H9 (cell line): ENCODE measurements around the gene GATAD2B. TPM values are rescaled to one million over a fixed set of nuclear protein-coding genes. Genes with fewer than 3 reads are reported as not detected.

Source experiments
- DNase-seq: peaks from one replicate; pipeline ENCODE4 v3.0.0-alpha.2; 2017
- H2AFZ ChIP-seq: one replicate; pipeline ENCODE4 v1.6.1; 2013; ENCODE audit warnings: mild to moderate bottlenecking, low read length, control low read depth, moderate library complexity
- H2AK5ac ChIP-seq: 2 replicates; pipeline ENCODE4 v1.6.1; 2013; ENCODE audit warnings: low read length, control low read depth, mixed read lengths; ENCODE audit not compliant: insufficient read length
- H2BK120ac ChIP-seq: one replicate; pipeline ENCODE4 v1.6.1; 2013; ENCODE audit warnings: low read depth, mild to moderate bottlenecking, low read length, control low read depth, inconsistent platforms; ENCODE audit not compliant: poor library complexity, severe bottlenecking
- H2BK12ac ChIP-seq: 2 replicates; pipeline ENCODE4 v1.6.1; 2013; ENCODE audit warnings: low read length, control low read depth, mixed read lengths, low read depth; ENCODE audit not compliant: insufficient read length
- H2BK15ac ChIP-seq: 2 replicates; pipeline ENCODE4 v1.6.1; 2013; ENCODE audit warnings: low read depth, low read length, control low read depth
- H2BK20ac ChIP-seq: one replicate; pipeline ENCODE4 v1.6.1; 2013; ENCODE audit warnings: low read depth, mild to moderate bottlenecking, low read length, control low read depth, inconsistent platforms; ENCODE audit not compliant: poor library complexity, severe bottlenecking
- H2BK5ac ChIP-seq: 2 replicates; pipeline ENCODE4 v1.6.1; 2013; ENCODE audit warnings: low read length, control low read depth, mixed read lengths; ENCODE audit not compliant: insufficient read length
- H3K14ac ChIP-seq: 2 replicates; pipeline ENCODE4 v1.6.1; 2013; ENCODE audit warnings: low read length, control low read depth; ENCODE audit not compliant: insufficient read depth
- H3K18ac ChIP-seq: 2 replicates; pipeline ENCODE4 v1.6.1; 2013; ENCODE audit warnings: low read depth, mild to moderate bottlenecking, mixed read lengths, low read length, control low read depth; ENCODE audit not compliant: insufficient read length
- H3K23ac ChIP-seq: 2 replicates; pipeline ENCODE4 v1.6.1; 2013; ENCODE audit warnings: low read length, control low read depth, mixed read lengths, low read depth; ENCODE audit not compliant: insufficient read length
- H3K23me2 ChIP-seq: 2 replicates; pipeline ENCODE4 v1.6.1; 2013; ENCODE audit warnings: low read depth, mild to moderate bottlenecking, mixed read lengths, low read length, control low read depth; ENCODE audit not compliant: insufficient read length, poor library complexity, severe bottlenecking
- H3K27ac ChIP-seq: 2 replicates; pipeline ENCODE4 v1.5.1; 2013; ENCODE audit warnings: low read length, control low read depth, mixed read lengths, low read depth; ENCODE audit not compliant: insufficient read length
- H3K27me3 ChIP-seq: 2 replicates; pipeline ENCODE4 v1.6.1; 2013; ENCODE audit warnings: low read length, control low read depth, inconsistent platforms; ENCODE audit not compliant: insufficient read depth
- H3K4ac ChIP-seq: 2 replicates; pipeline ENCODE4 v1.6.1; 2013; ENCODE audit warnings: low read depth, mild to moderate bottlenecking, control low read depth, inconsistent platforms, low read length, moderate library complexity
- H3K4me1 ChIP-seq: 2 replicates; pipeline ENCODE4 v1.6.1; 2013; ENCODE audit warnings: low read length, control low read depth, inconsistent platforms; ENCODE audit not compliant: insufficient read depth
- H3K4me2 ChIP-seq: 2 replicates; pipeline ENCODE4 v1.6.1; 2013; ENCODE audit warnings: low read length, control low read depth, mixed read lengths; ENCODE audit not compliant: insufficient read length, insufficient read depth
- H3K56ac ChIP-seq: 2 replicates; pipeline ENCODE4 v1.6.1; 2013; ENCODE audit warnings: low read depth, mild to moderate bottlenecking, mixed read lengths, low read length, control low read depth; ENCODE audit not compliant: insufficient read length
- H3K79me1 ChIP-seq: 2 replicates; pipeline ENCODE4 v1.6.1; 2013; ENCODE audit warnings: low read depth, mild to moderate bottlenecking, moderate library complexity, low read length, control low read depth, inconsistent platforms; ENCODE audit not compliant: insufficient read depth, poor library complexity, severe bottlenecking
- H3K79me2 ChIP-seq: 2 replicates; pipeline ENCODE4 v1.6.1; 2013; ENCODE audit warnings: low read length, control low read depth, inconsistent platforms; ENCODE audit not compliant: insufficient read depth
- H3K9ac ChIP-seq: 2 replicates; pipeline ENCODE4 v1.6.1; 2013; ENCODE audit warnings: low read length, control low read depth, mixed read lengths; ENCODE audit not compliant: insufficient read length; ENCODE audit errors: extremely low read depth
- H3K9me3 ChIP-seq: one replicate; pipeline ENCODE4 v1.6.1; 2013; ENCODE audit warnings: low read depth, low read length, inconsistent platforms; ENCODE audit not compliant: control insufficient read depth
- H3T11ph ChIP-seq: one replicate; pipeline ENCODE4 v1.6.1; 2013; ENCODE audit warnings: mild to moderate bottlenecking, low read length, control low read depth, inconsistent platforms
- H4K20me1 ChIP-seq: one replicate; pipeline ENCODE4 v1.6.1; 2013; ENCODE audit not compliant: control insufficient read depth, insufficient read length, insufficient read depth
- H4K5ac ChIP-seq: 2 replicates; pipeline ENCODE4 v1.6.1; 2013; ENCODE audit warnings: low read depth, mild to moderate bottlenecking, mixed read lengths, low read length, control low read depth; ENCODE audit not compliant: insufficient read length
- H4K8ac ChIP-seq: replicated peaks from 2 replicates; pipeline ENCODE4 v1.6.1; 2013; ENCODE audit warnings: low read length, control low read depth, mixed read lengths, low read depth; ENCODE audit not compliant: insufficient read length
- H4K91ac ChIP-seq: 2 replicates; pipeline ENCODE4 v1.6.1; 2013; ENCODE audit warnings: low read depth, mild to moderate bottlenecking, moderate library complexity, mixed read lengths, low read length, control low read depth; ENCODE audit not compliant: insufficient read length
- H3K27ac Mint-ChIP-seq, 3 experiments: 2 replicates in 2 of 3; 3 replicates in 1 of 3; pipeline ENCODE4 v1.8.0; 2020 to 2021; ENCODE audit warnings: mixed read lengths in 3 of 3, mild to moderate bottlenecking in 1 of 3, moderate library complexity in 1 of 3
- H3K27me3 Mint-ChIP-seq: 2 replicates; pipeline ENCODE4 v1.8.0; 2021; ENCODE audit warnings: low read depth, mild to moderate bottlenecking, moderate library complexity, mixed read lengths
- H3K36me3 Mint-ChIP-seq, 3 experiments: 2 replicates in 2 of 3; 3 replicates in 1 of 3; pipeline ENCODE4 v1.8.0; 2020 to 2021; ENCODE audit warnings: low read depth in 3 of 3, mixed read lengths in 3 of 3; ENCODE audit not compliant: insufficient read depth in 1 of 3
- H3K4me1 Mint-ChIP-seq, 2 experiments: 2 replicates each; pipeline ENCODE4 v1.8.0; 2020; ENCODE audit warnings: mixed read lengths in 2 of 2
- H3K4me3 Mint-ChIP-seq, 2 experiments: 2 replicates in 1 of 2; 3 replicates in 1 of 2; pipeline ENCODE4 v1.8.0; 2020 to 2021; ENCODE audit warnings: mild to moderate bottlenecking in 2 of 2, mixed read lengths in 2 of 2, moderate library complexity in 1 of 2
- H3K9me3 Mint-ChIP-seq, 2 experiments: 2 replicates in 1 of 2; 3 replicates in 1 of 2; pipeline ENCODE4 v1.8.0; 2020; ENCODE audit warnings: mild to moderate bottlenecking in 2 of 2, mixed read lengths in 2 of 2, moderate library complexity in 1 of 2
- CTCF ChIP-seq: fragments of 200-600 bp; sonication (generic); conservative IDR thresholded peaks from 3 replicates; pipeline ENCODE4 v1.8.0; 2021; ENCODE audit warnings: antibody characterized with exemption, mild to moderate bottlenecking
- WGBS: extraction: QIAGEN DNeasy Blood & Tissue Kit; methylation state at CpG from one replicate; pipeline ENCODE4 v1.1.7; 2013; ENCODE audit warnings: missing lambda C conversion rate, low lambda C conversion rate, mixed read lengths; ENCODE audit not compliant: insufficient read length; ENCODE audit errors: extremely low coverage; 5-methylcytosine and 5-hydroxymethylcytosine counted together
- total RNA-seq: library from RNA; stranded (reverse); gene quantifications from 2 replicates; pipeline ENCODE4 v1.2.1, GENCODE V29; 2021

The GATAD2B gene
- total RNA-seq, 1 experiment from 2014 or later: 44.1 TPM

DNA sequence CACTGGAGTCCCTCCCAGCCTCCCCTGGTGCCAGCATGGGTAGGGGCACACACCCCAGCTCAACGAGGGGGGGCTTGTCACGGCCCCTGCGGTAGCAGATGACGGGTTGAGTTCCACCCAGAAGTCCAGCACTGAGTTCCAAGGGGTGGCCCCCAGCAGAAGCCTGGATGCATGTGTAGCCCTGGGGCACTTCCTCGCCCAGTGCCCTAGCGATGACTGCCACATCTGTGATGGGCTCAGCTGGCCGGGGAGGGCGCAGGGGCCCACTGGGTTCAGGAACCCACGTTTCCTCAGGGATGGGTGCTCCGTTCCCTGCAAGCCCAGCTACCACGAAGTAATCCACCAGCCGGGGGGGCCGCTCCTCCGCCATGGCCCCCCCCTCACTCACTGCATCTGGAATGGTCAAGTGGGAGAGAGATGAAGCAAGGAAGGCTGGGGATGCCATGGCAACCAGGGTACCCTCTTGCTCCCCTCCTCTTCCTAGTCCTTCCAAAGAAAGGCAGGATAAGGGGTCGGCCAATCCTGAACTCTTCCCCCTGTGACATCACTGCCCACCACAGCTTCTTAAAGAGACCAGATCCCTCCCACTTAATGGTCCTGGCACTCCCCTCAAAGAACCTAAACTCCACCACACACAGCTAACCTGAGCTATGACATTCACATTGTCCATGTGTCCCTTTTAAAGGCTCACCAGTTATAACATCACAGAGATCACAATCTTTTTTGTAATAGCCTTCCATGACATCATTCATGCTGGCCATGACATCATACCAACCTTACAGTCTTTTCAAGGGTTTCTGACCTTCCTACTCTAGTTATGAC is 21.4 kb upstream of the GATAD2B start:
- H3K4ac ChIP-seq: no peak overlapping the region
- Mint-ChIP-seq H3K27ac (0 out of 7 replicates have a peak overlapping the region, but pooled peaks of 1 of the 3 experiments have one; percentile 9), H3K27me3 (no peaks in the 10 kb centered on the region), H3K4me1 (peaks cover 10 to 17% of the 10 kb centered on the region in 2 experiments), H3K4me3 (peak overlapping the region; percentile 82 to 93), H3K9me3 (no peaks in the 10 kb centered on the region), H3K36me3 (peaks cover 16 to 56% (median 42%) of the 10 kb centered on the region in 3 experiments)
- H3T11ph ChIP-seq: no peak overlapping the region
- no peaks in the 10 kb centered on the region for H3K27me3 ChIP-seq
- H2BK12ac ChIP-seq: no peak overlapping the region
- H3K14ac ChIP-seq: no peak overlapping the region
- H3K4me1 ChIP-seq: no peaks in the 10 kb centered on the region; the same call in 1 of the 2 replicates
- no peak overlapping the region for H3K4me2 ChIP-seq
- no peaks in the 10 kb centered on the region for H3K9me3 ChIP-seq
- no peak overlapping the region for H3K18ac ChIP-seq
- no peaks in the 10 kb centered on the region for H4K20me1 ChIP-seq
- no peak for DNase-seq
- no peak overlapping the region for H2BK15ac ChIP-seq
- no peak overlapping the region for H2AFZ ChIP-seq
- no peak overlapping the region for H2AK5ac ChIP-seq
- peaks cover 3% of the 10 kb centered on the region for H3K79me1 ChIP-seq
- no peak overlapping the region for H4K8ac ChIP-seq
- peaks cover 5% of the 10 kb centered on the region for H3K23me2 ChIP-seq
- no peak overlapping the region for H3K23ac ChIP-seq
- H3K27ac ChIP-seq: no peak overlapping the region
- TF ChIP-seq CTCF: no peak
- H3K79me2 ChIP-seq: no peaks in the 10 kb centered on the region
- H2BK20ac ChIP-seq: no peak overlapping the region
- WGBS: no CpG with 5 or more reads among the region's 15 CpGs
- no peak overlapping the region for H3K9ac ChIP-seq
- no peak overlapping the region for H3K56ac ChIP-seq
- H4K91ac ChIP-seq: no peak overlapping the region
- H2BK120ac ChIP-seq: no peak overlapping the region
- H4K5ac ChIP-seq: no peak overlapping the region
- H2BK5ac ChIP-seq: no peak overlapping the region
